GM18870 (cell line): ENCODE measurements around the gene TLE3.
"Not testable (repeated sequence)": the region's sequence is repeated elsewhere in the genome, so short reads cannot be mapped to it uniquely, and the experiment has no call there.

Source experiments
- ATAC-seq: cut with Tn5 transposase; IDR thresholded peaks from one replicate; pipeline ENCODE4 v1.9.1; 2021; ENCODE audit warnings: moderate library complexity; ENCODE audit not compliant: unreplicated experiment

TLE3 gene

DNA sequence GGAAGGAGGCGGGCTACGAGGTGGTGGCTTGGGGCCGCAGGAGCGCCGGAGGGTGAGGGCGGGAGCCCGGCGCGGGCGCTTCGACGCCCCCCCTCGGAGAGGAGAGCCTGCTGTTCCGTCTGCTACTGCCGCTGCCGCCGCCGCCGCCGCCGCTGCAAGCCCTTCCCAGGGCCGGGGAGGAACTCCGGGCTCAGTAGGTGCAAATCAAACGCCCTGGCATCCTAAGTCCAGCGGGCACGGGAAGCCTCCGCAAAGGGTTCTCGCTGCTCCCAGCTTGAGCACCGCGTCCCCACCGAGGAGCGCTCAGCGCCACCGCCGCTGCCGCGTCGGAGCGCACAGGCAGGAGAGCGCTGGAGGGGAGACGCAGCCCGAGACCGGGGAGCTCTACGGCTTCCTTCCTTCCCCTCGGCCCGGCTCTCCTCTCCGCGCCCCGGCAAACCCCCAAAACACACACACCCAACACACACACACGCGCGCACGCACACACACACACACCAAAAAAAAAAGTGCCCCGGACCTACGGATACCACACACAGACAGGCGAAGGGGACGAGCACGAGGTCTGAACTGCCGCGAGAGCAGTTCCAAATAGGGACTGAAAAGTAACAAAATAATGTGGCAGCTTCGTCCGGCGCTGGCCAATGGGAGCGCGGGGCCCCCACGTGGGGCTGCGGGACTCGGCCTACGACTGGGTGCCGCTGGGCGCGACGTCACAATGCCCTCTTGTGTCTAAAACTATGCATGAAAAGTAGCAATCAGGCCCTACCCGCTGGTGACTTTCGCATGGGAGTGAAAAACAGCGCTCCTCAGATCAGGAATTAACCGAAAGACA is at the start of gene TLE3:
TSS of gene TLE3 (minus strand) at position 597 of the 832 bp plus-strand sequence. CDS start 1,119 bp downstream, outside the sequence.
- ATAC-seq = peak; percentile 50

DNA sequence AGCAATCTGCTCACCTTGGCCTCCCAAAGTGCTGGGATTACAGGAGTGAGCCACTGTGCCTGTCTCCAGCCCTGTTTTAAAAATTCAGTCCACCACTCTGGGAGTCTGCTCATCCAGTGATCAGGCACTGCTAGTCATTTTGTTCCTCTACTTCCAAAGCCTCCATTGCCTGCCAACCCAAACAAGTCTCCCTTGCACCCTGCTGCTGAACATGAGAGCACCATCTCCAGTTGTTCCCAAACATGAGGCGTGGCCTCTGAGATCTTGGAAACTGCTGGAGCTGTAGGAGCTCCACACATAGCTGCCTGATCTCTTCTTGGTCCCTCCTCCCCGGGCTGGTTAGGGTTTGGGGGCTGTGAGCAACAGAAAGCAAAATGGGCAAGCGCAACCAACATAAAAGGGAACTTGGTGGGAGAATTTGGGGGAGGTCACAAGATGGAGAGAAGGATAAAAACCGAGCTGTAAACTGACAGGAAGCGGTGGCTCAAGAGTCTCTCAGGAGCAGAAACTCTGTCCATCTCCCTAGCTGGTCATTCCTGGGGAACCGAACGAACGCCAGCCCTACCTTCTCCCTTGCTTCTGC is 49.6 kb upstream of the TLE3 start:
- no peak for ATAC-seq

GRCh38 chr15:70146771-70147170 is 49.1 kb upstream of the TLE3 start:
- no peak for ATAC-seq

DNA sequence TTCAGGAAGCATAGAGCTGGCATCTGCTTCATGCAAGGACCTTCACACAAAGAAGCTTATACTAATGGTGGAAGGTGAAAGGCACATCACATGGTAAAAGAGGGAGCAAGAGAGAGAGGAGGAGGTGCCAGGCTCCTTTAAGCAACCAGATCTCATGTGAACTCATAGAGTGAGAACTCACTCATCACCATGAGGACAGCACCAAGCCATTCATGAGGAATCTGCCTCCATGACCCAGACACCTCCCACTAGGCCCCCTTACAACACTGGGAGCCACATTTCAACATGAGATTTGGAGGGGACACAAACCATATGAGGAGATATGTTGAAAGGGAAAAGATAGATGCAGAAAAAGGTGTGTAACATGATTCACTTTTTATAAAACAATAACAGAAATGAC is 48.4 kb upstream of the TLE3 start:
- no peak for ATAC-seq

DNA sequence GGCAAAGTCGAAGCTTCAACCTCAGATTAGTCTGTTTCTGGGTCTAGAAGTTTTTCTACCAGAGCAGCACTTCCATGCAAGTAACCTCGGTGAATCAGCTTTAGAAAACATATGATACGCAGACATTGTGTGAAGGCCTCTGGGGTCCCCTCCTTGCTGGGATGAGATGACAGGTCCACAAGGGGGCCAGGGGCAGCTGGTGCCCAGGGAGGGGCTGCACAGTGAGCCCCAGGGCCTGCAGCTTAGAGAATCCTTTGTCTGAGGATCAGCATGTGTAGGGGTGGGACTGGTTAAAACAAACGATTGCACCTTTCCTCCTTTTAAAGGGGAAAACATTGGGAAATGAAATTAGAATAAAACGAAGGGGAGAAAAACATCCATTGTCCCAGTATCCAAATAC is 47.5 kb upstream of the TLE3 start:
- ATAC-seq = no peak

DNA sequence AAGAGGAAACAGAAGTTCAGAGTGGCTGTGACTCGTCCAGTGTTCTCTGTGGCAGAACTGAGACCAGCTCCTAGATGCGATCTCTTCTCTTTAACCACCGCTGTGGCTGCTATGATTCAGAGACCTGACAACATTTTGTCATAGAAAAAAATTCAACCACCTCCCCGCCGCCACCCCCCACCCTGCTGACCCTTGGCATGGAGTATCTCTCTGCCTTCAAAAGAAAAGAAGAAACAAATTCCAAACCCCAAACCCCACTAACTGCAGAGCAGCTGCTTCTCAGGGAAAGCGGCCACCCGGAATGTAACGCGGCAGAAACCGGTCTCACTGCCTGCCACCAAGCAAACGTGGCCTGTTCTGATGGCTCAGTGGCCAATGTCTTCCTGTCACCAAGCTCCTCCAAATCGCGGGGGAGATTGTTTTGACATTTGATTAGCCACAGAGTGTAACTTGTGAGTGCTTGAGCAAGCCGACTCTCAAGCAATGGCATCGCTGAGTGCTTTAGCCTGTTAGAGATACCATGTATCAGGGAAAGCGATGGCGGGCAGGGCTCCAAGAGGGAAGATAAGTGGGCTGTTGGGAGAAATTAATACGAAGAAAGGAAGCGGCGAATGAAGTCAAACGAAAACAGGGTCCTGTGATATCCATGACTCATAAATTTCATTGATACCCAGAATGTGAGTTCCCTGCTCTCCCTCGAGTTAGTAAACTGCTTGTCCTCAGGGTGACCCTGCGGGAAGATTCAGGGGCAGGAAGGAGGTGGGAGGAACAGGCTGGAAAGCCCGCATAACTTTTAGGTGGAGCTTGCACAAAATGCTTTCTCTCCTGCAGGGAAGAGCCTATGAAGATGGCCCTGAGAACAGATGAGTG is 44.8 kb upstream of the TLE3 start:
- ATAC-seq = no peak

GRCh38 chr15:70142072-70142321 is 44.3 kb upstream of the TLE3 start:
- no peak for ATAC-seq

DNA sequence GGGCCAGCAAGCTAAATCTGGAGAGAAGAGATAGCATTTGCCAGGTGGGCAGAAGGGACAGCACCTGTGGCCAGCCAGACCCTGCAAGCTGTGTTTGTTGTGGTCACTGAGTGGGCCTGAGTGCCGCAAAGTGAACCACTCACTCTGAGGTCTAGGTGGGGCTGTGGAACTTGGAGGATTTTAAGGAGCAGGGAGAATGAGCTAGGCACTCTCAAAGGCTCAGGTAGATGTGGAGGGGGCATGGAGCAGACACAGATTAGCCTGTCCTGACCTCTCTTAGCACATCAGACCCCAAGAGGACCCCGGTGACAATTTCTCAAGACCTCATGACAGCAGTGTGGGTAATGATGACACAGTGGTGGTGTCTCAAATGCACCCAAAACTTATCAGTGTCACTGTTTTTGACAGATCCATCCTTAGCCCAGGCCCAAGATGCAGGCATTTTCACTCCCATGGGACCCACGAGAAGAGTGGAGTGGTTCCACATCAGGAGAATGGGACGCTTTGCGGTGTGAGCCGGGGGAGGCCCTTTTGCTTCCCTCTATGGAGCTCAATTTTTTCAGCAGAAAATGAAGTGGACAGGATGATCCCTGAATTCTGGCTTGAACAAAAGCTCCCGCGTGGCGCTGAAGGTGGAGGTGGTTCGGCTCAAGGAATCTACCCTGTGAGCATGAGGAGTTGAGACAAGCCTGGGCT is 43.8 kb upstream of the TLE3 start:
- no peak for ATAC-seq

DNA sequence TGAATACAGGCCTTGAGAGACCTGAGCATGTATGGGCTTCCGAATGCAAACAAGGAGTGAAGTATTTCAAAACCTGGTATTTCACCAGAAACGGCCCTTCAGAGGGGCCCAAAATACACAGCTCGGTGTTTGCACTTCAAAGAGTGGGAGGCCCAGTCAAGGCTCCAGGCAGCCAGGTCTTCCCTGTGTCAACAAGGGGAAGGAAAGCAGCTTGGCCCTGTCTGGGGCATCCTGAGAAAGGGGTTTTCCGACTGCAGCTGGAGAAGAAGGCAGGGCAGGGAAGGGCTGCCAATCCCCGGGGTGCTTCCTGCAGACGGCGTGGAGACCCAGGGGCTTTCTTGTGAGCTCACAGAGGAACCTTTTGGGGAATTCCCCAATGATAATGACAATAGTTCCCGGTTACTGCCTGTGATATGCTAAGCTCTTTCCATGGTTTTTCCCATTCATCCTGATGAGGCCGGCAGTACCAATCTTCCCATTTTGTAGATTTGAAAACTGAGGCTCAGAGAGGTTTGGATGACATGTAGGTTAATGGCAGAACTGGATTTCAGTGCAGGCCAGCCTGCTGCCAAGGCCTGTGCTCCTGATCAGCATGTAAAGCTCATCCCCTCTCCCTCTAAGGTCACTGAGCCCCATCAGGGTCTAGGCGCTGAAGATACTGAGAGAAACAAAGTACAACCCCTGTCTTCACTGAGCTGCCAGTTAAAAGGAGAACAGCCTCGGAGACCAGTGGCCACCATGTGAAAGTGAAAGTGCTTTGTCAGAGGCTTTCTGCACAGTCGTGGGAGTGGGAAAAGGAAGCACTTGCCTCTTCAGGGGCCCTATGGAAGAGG is 43.0 kb upstream of the TLE3 start:
- no peak for ATAC-seq

DNA sequence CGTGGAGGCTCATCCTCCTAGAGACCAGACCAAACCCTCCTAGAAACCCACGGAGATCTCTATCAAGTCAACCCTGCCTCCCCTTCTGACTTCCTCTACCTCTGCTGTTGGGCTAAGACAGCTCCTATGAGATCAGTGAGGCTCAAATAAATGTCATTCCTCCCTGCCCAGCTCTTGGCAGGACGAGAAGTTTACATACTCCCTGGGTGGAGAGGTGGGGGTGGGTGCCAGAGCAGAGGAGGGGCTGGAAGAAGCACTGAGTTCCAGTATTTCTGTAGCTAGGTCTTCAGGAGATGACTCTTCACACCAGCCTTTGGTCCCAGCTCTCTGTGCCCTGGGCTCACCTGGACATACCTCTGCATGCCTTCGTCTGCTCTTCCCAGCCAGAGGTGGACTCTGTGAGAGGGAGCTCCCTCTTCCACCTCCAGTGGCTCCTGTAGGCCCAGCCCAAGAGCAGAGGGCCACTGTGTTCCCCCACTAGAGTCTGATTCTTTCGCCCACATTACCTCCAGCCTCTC is 42.4 kb upstream of the TLE3 start:
- ATAC-seq = no peak

DNA sequence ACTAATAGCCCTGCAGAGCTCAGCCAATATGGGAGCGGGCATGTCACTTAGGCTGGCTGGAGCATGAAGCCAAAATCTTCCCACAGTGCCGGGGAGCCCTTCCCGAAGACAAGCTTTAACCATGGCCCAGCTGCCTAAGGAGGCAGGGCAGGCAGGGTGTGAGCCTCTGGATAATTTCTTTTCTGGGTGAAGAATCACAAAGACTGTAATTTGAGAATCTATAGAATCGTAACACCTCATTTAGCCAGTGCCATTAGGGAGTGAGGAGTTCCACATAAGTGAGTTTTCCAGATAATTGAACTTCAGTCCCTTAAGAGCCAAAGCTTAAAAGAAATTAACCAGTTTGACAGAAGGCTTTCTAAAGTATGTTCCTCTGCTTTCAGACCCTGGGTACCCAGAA is 40.2 kb upstream of the TLE3 start:
- no peak for ATAC-seq

- not testable (repeated sequence) for ATAC-seq
Observed at GRCh38 chr15:70137021-70137420, 39.3 kb upstream of the TLE3 start.

DNA sequence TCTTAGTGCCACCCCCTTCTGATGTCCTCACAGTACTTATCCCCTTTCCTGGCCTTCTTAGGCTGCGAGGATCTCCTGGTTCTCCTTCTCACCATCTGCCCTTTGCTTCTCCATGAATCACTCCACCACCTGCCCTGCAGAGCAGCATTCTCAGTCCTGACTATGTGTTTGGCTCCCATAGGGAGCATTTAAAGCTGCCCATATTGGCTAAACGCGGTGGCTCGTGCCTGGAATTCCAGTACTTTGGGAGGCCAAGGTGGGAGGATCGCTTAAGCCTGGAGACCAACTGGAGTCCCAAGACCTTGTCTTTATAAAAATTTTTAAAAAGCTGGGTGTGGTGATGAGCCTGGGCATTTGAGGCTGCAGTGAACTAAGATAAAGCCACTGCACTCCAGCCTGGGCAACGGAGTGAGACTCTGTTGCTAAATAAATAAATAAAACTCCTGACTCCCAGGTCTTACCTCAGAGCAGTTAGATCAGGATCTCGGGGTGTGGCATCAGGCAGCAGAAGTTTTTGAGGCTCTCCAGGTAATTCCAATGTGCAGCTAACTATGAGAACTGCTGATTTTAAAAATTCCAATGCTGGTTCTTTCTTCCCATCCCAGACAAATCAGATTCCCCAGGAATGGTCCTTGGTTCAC is 36.2 kb upstream of the TLE3 start:
- ATAC-seq = no peak

GRCh38 chr15:70133296-70133695 is 35.6 kb upstream of the TLE3 start:
- ATAC-seq = no peak

GRCh38 chr15:70132571-70132970 is 34.9 kb upstream of the TLE3 start:
- no peak for ATAC-seq

- no peak for ATAC-seq
Observed at GRCh38 chr15:70132139-70132538, 34.4 kb upstream of the TLE3 start.

DNA sequence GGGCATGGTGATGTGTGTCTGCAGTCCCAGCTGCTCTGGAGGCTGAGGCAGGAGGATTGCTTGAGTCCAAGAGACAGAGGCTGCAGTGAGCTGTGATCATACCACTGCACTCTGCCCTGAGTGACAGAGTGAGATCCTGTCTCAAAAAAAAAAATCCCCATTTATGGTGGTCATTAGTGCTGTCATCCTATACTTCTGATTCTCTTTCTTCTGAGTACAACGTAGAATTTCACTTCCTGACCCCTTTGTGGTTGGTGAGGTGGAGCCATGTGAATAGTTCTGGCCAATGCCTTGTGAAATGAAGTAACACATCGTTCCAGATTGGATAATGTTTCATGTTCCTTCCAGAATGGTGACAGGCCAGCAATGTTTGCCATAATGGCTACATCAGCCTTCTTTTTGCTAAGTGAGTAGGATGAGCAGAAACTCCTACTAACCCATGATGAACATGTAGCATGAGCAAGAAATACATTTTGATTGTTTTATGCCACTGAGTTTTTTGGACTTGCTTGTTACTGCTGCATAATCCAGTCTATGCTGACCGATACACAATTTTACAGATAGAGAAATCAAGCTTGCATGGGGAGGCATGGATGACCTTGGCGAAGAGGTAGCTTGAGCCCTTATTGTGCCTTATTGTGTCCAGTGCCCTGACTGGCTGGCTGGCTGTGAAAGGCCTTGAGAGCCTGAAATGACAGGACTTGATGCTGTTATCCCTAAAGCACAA is 30.9 kb upstream of the TLE3 start:
- no peak for ATAC-seq

- no peak for ATAC-seq
Observed at GRCh38 chr15:70127770-70128413, 30.2 kb upstream of the TLE3 start.
